Cardiac fibroblast (primary cell): ENCODE results near the gene ISY1.

ENCODE experiments used
- DNase-seq, 2 donors: peaks; one replicate each; pipeline versions ENCODE4 v3.0.0 to v3.0.0-alpha.2; 2010; ENCODE audit warnings: low read depth in 2 of 2
- H3K4me3 ChIP-seq, 2 donors: replicated peaks in 1 of 2; 1 replicate in 1 of 2; 2 replicates in 1 of 2; pipeline ENCODE4 v1.5.1; 2011; ENCODE audit warnings: low read depth in 2 of 2, low read length in 2 of 2, mild to moderate bottlenecking in 2 of 2, moderate library complexity in 1 of 2
- TF ChIP-seq, protein P1 (sequence below): IDR thresholded peaks from one replicate; pipeline ENCODE4 v1.5.1; 2011; ENCODE audit warnings: low read depth, mild to moderate bottlenecking, low read length, inconsistent platforms

The ISY1 gene

DNA sequence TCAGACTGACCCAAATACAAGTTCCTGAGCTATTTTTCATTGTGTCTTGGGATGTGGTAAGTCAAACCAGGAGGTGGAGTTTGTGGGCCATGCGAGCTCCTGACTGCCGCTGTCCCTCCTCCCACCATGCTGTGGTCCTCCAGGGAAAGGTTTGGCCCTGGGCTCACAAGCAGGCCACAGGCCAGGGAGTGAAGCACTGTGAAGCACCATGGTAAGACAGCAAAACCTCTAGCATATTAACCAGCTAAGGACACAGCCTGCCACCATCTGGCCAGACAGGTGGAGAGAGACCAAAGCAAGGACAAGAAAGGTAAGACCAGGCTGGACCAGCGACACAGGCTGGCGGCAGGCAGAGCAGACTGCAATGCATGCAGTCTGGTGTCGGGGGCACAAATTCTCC, 54.5 kb downstream of the ISY1 start:
- H3K4me3 ChIP-seq = no peak overlapping the region
- no peak for DNase-seq
- TF ChIP-seq, protein P1, sequence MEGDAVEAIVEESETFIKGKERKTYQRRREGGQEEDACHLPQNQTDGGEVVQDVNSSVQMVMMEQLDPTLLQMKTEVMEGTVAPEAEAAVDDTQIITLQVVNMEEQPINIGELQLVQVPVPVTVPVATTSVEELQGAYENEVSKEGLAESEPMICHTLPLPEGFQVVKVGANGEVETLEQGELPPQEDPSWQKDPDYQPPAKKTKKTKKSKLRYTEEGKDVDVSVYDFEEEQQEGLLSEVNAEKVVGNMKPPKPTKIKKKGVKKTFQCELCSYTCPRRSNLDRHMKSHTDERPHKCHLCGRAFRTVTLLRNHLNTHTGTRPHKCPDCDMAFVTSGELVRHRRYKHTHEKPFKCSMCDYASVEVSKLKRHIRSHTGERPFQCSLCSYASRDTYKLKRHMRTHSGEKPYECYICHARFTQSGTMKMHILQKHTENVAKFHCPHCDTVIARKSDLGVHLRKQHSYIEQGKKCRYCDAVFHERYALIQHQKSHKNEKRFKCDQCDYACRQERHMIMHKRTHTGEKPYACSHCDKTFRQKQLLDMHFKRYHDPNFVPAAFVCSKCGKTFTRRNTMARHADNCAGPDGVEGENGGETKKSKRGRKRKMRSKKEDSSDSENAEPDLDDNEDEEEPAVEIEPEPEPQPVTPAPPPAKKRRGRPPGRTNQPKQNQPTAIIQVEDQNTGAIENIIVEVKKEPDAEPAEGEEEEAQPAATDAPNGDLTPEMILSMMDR = no peak

DNA sequence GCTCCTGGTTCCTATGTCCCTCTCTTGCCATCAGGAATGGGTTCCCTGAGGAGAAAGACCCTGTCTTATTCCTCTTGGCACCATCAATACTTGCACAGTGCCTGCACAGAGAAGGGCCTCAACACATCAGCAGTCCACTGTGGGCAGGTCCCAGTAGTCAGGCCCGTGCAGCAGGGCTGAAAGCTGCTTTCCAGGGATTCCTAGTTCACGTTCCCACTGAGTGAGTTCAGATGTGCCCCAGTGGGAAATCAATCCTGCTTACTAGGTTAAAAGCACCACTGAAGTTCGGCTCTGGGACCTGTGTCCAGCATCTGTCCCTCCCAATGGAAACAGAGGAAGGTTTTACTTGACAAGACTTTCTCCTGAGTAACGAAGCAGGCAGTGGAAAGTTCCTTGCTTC, 55.0 kb downstream of the ISY1 start:
- no peak for DNase-seq
- TF ChIP-seq, protein P1 = no peak
- no peak overlapping the region for H3K4me3 ChIP-seq

DNA sequence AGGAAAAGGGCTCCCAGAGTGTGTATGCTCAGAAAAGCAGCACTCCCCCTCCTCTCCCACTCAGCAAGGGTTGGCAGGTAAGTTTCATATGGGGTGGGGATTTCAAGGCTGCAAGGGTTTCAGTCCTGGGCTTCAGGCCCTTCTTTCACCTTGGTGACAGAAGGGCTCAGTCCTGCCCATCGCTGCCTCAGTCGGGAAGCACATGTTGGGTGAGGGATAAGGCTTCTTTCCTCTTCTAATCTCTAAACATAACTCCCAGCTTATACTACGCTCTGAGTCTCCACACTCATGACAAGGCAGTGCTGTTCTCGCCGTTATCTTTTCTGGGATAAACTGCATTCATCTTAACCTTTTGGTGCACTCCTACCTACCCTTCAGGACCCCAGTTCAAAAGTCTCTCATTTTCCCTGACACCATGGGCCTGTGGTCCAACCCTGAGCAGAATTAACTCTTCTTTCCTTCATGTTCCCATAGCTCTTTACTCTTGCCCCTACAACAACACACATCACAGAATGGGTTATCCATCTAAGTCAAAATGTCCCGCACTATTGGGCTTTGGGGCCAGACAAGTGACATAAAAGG, 56.3 kb downstream of the ISY1 start:
- DNase-seq = no peak
- H3K4me3 ChIP-seq = no peak overlapping the region
- TF ChIP-seq, protein P1 = no peak

DNA sequence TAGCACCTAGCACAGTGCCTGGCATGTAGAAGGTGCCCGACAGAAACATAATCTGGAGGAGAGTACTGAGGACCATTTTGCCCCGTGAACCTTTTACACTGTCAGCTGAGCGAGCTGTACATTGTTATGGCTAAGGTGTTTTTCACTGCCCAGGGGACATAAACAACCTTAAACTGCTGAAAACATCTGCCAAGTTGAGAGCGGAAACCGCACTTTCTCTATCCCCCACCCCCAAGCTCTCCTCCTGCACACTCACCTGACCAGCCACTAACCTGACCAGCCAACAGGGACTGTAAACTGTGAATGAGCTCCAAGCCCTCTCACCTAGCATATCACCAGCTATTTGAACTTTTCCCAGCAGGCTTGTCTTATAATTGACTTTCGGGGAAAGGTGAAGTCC, 56.8 kb downstream of the ISY1 start:
- DNase-seq = no peak
- H3K4me3 ChIP-seq = no peak overlapping the region
- TF ChIP-seq, protein P1 = no peak

DNA sequence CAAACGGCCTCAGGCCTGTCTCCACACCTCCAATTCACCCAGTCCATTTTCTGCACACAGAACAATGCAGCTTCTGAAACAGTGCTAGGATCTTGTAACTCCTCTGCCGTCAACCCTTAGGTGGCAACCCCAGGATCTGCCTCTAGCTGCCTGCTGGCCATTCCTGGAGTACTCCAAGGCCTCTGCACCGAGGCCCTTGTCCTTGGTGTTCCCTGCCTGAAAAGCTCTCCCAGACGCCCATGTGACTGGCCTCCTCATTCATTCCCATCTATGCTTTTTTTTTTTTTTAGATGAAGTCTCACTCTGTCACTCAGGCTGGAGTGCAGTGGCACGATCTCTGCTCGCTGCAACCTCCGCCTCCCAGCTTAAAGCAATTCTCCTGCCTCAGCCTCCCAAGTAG, 57.6 kb downstream of the ISY1 start:
- H3K4me3 ChIP-seq = no peak overlapping the region
- no peak for DNase-seq
- TF ChIP-seq, protein P1 = no peak

DNA sequence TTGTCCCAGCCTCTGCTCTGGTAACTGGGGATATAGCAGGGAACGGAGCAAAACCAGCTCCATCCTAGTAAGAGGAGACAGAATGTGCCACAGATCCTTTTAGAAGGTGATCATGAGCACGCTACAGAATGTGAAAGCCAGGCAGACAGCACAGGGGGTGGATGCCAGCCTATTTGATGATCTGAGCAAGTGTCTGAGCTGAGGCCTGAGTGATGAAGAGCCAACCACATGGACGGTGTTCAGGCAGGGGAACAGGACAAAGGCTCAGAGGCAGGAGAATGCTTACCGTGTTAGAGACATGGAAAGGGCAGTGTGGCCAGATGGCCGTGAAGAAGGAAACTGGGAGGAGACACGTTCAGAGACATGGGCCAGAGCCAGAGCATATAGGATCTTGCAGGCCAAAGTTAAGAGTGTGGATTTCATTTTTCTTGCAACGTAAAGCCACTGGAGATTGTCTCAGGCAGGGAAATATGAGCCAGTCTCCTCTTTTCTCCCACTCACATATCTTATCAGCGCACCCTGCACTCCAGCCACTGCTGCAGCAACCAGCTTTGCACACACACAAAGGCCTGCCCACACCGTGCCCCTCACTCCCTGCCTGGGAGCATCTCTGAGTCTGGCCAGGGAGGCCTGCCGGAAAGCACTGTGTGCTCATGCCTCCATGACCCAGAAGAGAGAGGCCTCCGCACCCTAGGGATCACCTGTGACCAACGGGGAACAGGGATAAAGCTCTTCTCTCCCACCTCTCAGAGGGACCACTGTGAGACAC, 59.3 kb downstream of the ISY1 start:
- no peak overlapping the region for H3K4me3 ChIP-seq
- TF ChIP-seq, protein P1 = no peak
- DNase-seq = no peak

DNA sequence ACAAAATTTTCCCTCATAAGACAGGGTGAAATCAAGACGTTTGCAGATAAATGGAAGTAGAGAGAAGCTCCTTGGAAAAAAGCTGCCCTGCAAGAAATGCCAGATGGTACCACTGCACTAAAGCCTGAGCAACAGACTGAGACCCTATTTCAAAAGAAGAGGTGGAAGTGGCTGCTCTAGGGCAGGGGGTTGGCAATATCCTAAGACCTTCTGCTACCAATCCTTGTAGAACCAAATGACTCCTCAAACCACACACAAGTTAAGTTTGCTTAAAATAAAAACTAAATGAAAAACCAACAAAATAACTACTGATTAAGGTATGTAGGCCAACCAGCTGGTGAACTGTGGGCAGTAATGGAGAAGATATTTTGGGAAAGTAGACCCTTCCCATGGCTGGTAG, 60.6 kb downstream of the ISY1 start:
- TF ChIP-seq, protein P1 = no peak
- H3K4me3 ChIP-seq = no peak overlapping the region
- DNase-seq = no peak
